Right atrium auricular region (tissue), 2 donors: ENCODE results near the gene MED28. TPM values are rescaled to one million over a fixed set of nuclear protein-coding genes. Genes with fewer than 3 reads are reported as not detected.

ENCODE experiments used
- DNase-seq: peaks from one replicate; pipeline ENCODE4 v3.0.0-alpha.2; 2019; ENCODE audit warnings: low spot score
- H3K27ac ChIP-seq, 2 donors: fragments of 200-600 bp; sonication (generic); 1 replicate in 1 of 2; 2 replicates in 1 of 2; pipeline ENCODE4 v1.5.1; 2016 to 2019
- H3K27me3 ChIP-seq, 2 donors: fragments of 200-600 bp; sonication (generic); one replicate each; pipeline versions ENCODE4 v1.5.1 to v1.6.0; 2017 to 2019
- H3K36me3 ChIP-seq: fragments of 200-600 bp; sonication (generic); one replicate; pipeline ENCODE4 v1.5.1; 2016
- H3K4me1 ChIP-seq, 2 donors: fragments of 200-600 bp; sonication (generic); one replicate each; pipeline versions ENCODE4 v1.5.1 to v1.6.0; 2017 to 2019
- H3K4me3 ChIP-seq, 2 donors: fragments of 200-600 bp; sonication (generic); 1 replicate in 1 of 2; 2 replicates in 1 of 2; pipeline ENCODE4 v1.5.1; 2017 to 2019; ENCODE audit warnings: mild to moderate bottlenecking in 1 of 2, moderate library complexity in 1 of 2
- H3K9me3 ChIP-seq, 2 donors: fragments of 200-600 bp; sonication (generic); one replicate each; pipeline ENCODE4 v1.5.1; 2019
- total RNA-seq, 2 donors: library from RNA; depleted of rRNA; stranded (reverse); fragments of >200 nt; gene quantifications; one replicate each; pipeline ENCODE4 v1.1.0, GENCODE V29; 2016
- TF ChIP-seq, protein P1 (sequence below), 2 donors: fragments of 200-600 bp; sonication (generic); IDR thresholded peaks; one replicate each; pipeline ENCODE4 v1.5.1; 2019; ENCODE audit warnings: antibody characterized with exemption in 2 of 2

The MED28 gene
- total RNA-seq, 2 donors from 2014 or later, result 5.1 to 5.9 TPM

GRCh38 chr4:17577665-17578481 is 36.6 kb upstream of the MED28 start:
- Histone ChIP-seq H3K27me3 (no peaks in the 10 kb centered on the region), H3K27ac (peak overlapping the region; percentile 87 to 94), H3K4me1 (peaks cover 0 to 36% of the 10 kb centered on the region in 2 donors), H3K4me3 (peak overlapping the region; percentile 74 to 81), H3K9me3 (no peaks in the 10 kb centered on the region), H3K36me3 (peaks cover 17% of the 10 kb centered on the region)
- TF ChIP-seq, protein P1, sequence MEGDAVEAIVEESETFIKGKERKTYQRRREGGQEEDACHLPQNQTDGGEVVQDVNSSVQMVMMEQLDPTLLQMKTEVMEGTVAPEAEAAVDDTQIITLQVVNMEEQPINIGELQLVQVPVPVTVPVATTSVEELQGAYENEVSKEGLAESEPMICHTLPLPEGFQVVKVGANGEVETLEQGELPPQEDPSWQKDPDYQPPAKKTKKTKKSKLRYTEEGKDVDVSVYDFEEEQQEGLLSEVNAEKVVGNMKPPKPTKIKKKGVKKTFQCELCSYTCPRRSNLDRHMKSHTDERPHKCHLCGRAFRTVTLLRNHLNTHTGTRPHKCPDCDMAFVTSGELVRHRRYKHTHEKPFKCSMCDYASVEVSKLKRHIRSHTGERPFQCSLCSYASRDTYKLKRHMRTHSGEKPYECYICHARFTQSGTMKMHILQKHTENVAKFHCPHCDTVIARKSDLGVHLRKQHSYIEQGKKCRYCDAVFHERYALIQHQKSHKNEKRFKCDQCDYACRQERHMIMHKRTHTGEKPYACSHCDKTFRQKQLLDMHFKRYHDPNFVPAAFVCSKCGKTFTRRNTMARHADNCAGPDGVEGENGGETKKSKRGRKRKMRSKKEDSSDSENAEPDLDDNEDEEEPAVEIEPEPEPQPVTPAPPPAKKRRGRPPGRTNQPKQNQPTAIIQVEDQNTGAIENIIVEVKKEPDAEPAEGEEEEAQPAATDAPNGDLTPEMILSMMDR (IDR thresholded peaks at IDR 0.05), result no peak
- peak; percentile 65 for DNase-seq

GRCh38 chr4:17578482-17578891 is 36.0 kb upstream of the MED28 start:
- H3K9me3 ChIP-seq, result no peaks in the 10 kb centered on the region
- peaks cover 23% of the 10 kb centered on the region for H3K36me3 ChIP-seq
- DNase-seq, result no peak
- H3K27me3 ChIP-seq, result no peaks in the 10 kb centered on the region
- H3K4me3 ChIP-seq, result peak overlapping the region; percentile 74 to 81
- TF ChIP-seq, protein P1 (IDR thresholded peaks at IDR 0.05), result no peak
- peaks cover 0 to 36% of the 10 kb centered on the region in 2 donors for H3K4me1 ChIP-seq
- peak overlapping the region; percentile 87 to 94 for H3K27ac ChIP-seq

GRCh38 chr4:17580969-17581368 is 33.5 kb upstream of the MED28 start:
- TF ChIP-seq, protein P1 (IDR thresholded peaks at IDR 0.05), result no peak
- H3K27ac ChIP-seq, result peak overlapping the region; percentile 20 to 48
- no peak overlapping the region for H3K4me3 ChIP-seq
- no peak for DNase-seq
- H3K9me3 ChIP-seq, result no peaks in the 10 kb centered on the region
- H3K36me3 ChIP-seq, result peaks cover 48% of the 10 kb centered on the region
- H3K27me3 ChIP-seq, result no peaks in the 10 kb centered on the region
- peaks cover 0 to 36% of the 10 kb centered on the region in 2 donors for H3K4me1 ChIP-seq

GRCh38 chr4:17583276-17583675 is 31.2 kb upstream of the MED28 start:
- Histone ChIP-seq H3K36me3 (peaks cover 66% of the 10 kb centered on the region), H3K27me3 (no peaks in the 10 kb centered on the region), H3K9me3 (no peaks in the 10 kb centered on the region), H3K27ac (no peak overlapping the region), H3K4me3 (no peak overlapping the region), H3K4me1 (peaks cover 0 to 25% of the 10 kb centered on the region in 2 donors)
- TF ChIP-seq, protein P1 (IDR thresholded peaks at IDR 0.05), result no peak
- DNase-seq, result no peak

DNA sequence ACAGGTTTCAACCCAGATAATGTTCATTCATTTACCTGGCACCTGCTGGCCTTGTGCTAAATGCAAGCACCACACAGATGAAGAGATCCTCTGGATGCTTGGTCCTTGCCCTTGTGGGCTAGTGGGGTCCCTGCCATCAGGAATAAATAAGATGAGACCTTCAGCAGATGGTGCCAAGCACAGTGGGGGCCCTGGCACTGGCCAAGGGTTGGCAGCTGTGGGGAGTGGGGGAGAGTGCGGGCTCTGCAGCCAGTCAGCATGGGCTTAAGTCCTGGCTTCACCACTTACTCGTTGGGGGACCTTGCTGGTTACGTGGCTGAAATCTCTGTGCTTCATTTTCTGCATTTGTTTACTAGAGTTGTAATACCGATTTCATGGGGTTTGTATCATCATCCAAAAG is 30.5 kb upstream of the MED28 start:
- no peak for DNase-seq
- Histone ChIP-seq H3K36me3 (peaks cover 72% of the 10 kb centered on the region), H3K4me1 (peaks cover 0 to 19% of the 10 kb centered on the region in 2 donors), H3K27ac (no peak overlapping the region), H3K9me3 (no peaks in the 10 kb centered on the region), H3K27me3 (no peaks in the 10 kb centered on the region), H3K4me3 (no peak overlapping the region)
- TF ChIP-seq, protein P1 (IDR thresholded peaks at IDR 0.05), result no peak
